Limb (tissue), 2 donors: ENCODE measurements around the gene GTF3C4.

Experiments used
- DNase-seq, 2 donors: peaks; one replicate each; pipeline ENCODE4 v3.0.0-alpha.2; 2016; ENCODE audit errors: extremely low spot score in 2 of 2

Gene GTF3C4, protein sequence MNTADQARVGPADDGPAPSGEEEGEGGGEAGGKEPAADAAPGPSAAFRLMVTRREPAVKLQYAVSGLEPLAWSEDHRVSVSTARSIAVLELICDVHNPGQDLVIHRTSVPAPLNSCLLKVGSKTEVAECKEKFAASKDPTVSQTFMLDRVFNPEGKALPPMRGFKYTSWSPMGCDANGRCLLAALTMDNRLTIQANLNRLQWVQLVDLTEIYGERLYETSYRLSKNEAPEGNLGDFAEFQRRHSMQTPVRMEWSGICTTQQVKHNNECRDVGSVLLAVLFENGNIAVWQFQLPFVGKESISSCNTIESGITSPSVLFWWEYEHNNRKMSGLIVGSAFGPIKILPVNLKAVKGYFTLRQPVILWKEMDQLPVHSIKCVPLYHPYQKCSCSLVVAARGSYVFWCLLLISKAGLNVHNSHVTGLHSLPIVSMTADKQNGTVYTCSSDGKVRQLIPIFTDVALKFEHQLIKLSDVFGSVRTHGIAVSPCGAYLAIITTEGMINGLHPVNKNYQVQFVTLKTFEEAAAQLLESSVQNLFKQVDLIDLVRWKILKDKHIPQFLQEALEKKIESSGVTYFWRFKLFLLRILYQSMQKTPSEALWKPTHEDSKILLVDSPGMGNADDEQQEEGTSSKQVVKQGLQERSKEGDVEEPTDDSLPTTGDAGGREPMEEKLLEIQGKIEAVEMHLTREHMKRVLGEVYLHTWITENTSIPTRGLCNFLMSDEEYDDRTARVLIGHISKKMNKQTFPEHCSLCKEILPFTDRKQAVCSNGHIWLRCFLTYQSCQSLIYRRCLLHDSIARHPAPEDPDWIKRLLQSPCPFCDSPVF

DNA sequence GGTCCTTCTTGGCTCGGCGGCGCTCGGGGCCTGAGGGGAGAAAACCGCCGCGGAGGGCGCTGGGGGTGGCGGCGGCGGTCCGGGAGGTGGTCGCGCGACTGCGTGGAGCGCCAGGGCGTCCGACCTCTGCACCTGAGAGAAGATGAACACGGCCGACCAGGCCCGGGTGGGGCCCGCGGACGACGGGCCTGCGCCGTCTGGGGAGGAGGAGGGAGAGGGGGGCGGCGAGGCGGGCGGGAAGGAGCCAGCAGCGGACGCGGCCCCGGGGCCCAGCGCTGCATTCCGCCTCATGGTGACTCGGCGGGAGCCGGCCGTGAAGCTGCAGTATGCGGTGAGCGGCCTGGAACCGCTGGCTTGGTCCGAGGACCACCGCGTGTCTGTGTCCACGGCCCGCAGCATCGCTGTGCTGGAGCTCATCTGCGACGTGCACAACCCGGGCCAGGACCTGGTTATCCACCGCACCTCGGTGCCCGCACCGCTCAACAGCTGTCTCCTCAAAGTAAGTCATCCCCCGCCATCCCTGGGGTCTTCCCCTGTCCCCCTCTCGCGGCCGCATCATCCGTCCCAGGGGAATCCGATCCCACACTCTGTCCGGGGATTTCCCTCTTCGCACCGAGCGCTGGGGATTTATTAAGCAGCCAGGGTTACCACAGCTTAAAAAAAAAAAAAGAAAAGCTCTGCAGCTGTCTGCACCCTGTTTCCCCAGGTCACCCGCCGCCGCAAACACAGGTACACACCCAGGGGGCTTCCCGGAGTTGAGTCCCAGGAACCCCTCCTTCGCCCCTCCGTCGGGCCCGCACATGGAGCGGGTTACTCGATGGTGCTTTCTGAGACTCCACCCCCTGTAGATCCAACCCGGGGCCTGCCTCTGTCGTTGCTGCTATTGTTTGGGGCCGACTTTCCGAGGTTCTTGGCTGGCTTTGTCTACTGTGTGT is at the start of gene GTF3C4:
Gene GTF3C4, plus strand, starts transcription at position 8 of the 935 bp plus-strand sequence. Its CDS starts 135 bp downstream, at position 143.
- peak in 1 of 2 donors; percentile 94 for DNase-seq

DNA sequence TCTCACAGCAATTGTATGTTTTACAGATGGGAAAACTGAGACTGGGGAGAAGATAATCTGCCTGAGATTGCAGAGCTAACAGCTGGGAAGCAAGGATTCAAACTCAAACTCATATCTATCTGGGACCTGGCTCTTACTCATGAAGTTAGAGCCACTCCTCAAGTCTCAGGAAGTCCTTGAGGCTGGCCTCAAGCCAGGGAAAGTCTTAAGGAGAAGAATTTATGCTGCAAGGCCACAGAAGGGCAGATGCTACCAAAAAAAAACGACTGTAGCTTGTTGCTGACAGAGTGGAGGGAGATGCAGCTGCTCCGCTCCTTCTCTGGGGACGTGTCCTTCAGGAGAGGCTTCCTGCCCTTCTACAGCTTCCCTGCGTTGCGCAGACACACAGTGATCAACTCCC is 48.1 kb upstream of the GTF3C4 start:
- DNase-seq: no peak

DNA sequence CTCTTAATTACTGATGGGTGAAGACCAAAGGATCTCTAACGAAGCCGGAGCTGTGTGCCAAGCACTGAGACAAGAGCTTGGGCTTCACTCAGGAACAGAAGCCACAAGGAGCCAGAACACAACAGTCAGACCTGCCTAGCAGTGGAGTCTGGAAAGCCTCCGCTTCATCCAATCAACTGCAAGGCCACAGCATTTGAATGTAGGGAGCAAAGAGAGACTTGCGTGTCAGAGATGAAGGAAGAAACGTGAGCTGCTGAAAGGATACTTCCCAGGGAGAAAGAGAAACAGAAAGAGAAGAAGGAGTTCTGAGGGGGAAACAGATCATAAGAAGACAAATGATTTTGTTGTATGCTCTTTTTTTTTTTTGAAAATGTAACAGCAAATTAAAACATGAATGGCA is 44.0 kb upstream of the GTF3C4 start:
- DNase-seq: no peak

DNA sequence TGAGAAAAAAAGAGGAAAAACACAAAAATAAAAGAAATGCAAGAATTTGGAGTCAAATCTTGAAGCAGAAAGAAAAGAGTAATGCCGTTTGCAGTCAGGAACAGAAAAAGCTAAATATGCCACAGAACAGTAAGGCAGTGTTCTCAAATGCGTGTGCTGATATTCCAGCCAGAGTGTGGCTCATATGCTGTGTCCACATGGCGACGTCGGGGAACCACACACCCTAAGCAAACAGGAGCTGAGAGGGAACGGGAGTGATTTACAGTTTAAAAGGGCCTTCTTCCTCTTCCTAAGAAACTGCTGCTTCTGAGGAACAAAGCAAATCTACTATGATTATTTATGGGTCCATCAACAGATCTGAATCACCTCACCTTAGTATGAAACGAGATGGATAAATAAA is 43.2 kb upstream of the GTF3C4 start:
- DNase-seq: no peak

DNA sequence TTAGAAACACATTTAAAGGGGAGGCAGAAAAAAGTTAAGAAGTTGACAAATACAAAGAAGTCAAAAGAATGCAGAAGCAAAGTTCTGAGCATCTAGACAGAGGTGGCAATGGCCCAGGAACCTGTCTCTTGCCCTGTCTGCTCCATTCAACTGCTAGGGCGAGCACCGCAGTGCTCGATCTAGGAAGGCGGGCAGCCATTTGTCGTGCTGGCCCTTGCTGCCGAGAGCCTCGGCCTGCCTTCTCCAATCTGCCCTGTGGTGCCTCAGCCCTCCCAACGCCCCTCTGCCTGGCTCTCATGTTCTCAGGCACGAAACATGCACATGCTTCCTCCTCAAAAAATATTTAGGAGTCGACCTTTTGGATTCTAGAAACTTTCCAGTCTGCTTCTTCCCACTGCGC is 42.7 kb upstream of the GTF3C4 start:
- no peak for DNase-seq

DNA sequence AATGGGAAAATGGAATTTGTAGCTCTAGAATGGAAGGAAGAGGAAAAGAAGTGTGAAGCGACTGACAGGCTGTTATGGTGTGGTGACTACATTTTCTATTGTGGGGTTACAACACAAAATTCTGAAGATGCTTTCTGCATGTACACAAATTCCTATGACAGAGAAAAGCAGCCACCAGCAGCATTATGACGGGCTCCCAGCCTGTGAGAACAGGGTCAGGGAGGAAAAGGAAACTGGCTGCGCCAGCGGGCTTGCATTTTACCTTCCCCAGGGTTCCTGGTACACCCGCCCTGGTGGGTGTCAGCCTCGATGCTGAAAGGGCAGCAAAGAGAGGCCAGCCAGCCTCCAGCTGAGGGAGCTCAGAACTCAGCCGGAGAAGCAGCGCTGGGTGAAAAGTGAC is 41.5 kb upstream of the GTF3C4 start:
- no peak for DNase-seq

DNA sequence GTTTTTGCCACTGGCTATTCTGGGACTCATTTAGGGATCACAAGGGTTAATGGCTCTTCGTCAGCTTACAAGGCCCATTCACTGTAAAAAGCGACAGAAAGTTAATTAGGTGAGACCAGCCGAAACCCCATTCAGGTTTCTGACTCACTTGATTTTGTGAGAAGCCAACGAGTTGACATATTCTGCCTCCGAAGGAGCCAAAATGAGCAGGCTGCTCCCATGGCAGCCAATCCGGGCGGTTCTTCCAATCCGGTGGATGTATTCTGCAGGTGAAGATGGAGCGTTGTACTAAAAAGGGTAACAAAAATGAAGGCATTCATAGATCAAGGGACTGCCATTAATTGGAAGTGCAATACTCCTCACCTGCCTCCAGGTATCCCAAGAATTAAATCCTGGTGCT is 40.1 kb upstream of the GTF3C4 start:
- DNase-seq: no peak

DNA sequence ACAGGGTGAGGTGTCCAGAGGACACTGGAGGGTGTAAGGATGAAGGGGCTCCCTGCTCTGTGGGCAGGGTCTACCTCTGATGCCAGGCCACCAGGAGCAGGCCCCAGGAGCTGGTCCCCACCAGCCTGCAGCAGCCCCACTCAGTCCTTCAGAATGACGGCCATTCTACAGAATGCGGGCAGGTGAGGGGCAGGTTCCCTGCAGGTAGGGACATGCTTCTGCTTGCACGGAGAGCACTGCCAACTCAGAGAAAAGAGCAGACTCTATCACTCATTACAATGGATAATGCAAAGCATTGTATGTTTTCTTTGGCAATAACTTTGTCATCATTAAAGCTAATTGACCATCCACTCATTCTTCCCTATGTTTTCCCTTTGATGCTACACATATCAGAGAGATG is 39.5 kb upstream of the GTF3C4 start:
- DNase-seq: no peak

DNA sequence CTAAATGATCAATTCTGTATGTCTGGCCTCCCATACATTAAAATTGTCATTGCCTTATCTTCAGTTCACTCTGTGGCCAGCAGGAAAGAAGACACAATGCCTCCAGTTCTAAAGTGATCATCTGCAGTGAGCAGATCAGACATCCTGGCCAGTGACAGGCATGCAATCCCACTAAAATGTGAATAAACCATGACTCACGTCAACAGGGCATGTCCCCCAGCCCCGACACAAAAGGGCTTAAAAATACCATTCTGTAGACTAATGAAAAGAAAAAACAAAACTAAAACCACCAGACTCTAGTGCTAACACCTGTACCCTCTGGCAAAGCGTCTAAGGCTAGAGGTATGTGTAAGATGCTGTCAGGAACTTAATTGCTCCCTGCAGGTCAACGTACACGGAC is 39.0 kb upstream of the GTF3C4 start:
- no peak for DNase-seq

DNA sequence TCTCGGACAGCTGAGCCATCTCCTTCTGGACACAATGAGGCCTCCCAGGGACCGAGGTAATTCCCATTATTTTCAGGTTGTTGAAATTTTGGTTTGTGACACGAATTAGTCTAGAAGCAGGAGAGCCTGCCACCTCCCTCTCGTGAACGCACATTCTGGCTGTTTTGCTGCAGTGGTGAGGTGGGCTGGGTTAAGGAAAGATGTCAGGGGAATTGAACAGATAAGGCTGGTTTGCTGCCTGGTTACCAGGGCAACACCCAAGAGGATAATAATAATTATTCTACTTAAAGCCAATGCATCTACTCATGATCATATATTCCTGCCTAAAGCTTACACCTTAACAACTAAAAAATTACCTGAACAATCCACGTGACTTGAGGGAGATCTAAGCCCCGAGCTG is 38.6 kb upstream of the GTF3C4 start:
- DNase-seq: no peak

DNA sequence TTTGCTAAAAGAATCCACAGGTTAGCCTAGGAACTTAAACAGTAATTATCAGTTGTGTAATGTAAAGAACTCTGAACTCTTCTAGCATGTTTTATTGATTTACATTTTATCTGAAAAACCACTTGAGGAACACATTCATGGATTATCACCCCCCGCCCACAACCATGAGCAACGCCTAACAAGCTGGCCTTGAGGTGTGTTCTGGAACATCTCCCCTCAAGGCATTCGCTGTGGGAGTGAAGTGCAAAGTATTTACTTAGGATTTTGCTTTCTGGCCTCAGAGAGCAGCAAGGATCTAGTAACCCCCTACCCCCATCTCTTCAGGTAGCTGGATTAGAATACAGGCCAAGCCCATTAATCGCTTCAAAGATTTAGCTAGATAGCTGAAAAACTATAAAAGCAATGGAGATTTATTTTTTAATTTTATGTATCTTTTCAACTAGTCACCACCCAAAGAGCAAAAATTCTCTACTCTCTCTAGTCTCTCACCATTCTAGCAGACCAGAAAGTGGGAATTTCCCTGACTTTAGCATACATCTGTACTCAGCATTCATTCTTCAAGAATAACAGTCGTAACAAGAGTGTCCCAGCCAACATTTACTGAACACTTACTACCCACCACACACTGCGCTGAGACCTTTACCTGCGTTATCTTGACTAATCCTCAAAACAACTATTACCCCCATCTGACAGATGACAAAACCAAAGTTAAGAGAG is 37.7 kb upstream of the GTF3C4 start:
- no peak for DNase-seq

DNA sequence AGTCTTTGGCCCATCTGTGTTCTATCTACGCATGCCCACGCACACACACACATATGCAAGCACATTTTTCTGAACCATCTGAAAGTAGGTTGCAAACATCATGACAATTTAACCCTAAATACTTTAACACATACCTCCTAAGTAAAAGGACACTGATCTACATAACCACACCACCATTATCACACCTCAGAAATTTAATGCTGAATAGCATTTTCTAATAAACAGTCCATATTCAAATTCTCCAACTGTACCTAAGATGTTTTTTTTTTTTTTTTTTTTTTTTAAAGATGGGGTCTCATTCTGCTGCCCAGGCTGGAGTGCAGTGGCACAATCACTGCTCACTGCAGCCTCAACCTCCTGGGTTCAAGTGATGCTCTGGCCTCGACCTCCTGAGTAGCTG is 35.9 kb upstream of the GTF3C4 start:
- DNase-seq: no peak

DNA sequence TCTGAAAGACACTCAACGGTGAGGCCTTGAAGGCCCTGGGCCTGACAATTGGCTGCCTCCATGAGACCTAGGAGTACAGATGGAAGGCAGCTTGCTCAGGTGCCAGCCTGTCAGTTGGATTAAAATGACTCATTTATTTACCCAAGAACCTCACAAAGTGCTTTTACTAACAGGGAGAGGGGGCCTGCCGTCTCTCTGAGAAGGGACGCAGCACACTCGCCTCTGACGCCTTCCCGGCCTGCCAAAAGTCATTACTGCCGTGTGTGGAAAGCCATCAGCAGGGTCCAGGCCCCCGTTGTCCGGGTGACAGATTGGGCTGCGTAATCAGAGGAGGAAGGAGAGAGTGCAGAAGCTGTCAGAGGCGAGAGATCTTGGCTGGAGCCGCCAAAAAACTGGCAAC is 32.9 kb upstream of the GTF3C4 start:
- no peak for DNase-seq

DNA sequence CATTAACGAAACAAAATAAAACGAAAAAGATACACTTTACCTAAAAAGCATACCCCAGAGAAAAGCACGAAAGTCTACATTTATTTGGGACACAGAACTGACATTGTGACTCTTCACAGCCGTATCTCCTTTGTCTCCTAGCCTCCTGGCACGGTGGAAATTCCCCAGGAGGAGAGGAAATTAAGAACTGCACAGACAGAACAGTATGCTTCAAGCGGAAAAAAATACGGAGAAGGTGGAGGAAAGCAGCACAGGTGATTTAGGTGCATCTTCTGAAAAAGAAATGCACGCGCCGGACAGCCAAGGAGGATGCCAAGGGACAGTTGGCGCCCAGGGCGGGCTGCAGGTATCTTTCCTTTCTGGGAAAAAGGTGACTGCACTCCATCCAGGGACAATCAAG is 32.5 kb upstream of the GTF3C4 start:
- no peak for DNase-seq

DNA sequence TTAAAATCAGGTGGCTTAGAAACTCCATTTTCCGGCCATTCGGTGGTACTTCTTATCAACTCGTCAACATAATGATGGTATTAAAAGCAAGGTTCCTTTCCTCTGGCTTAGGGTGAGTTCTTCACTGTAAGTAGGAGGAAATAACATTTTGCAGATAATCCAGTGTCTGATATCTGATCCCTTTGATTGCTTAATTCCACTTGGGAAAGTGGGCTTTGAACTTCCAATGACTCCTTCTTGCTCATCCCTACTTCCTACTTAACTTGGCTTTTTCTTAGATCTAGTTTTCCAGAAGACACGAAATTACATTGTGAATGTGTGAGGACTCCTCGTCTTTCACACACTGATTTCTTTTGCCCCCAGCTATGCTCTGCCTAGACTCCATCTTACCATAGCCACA is 32.0 kb upstream of the GTF3C4 start:
- DNase-seq: no peak

DNA sequence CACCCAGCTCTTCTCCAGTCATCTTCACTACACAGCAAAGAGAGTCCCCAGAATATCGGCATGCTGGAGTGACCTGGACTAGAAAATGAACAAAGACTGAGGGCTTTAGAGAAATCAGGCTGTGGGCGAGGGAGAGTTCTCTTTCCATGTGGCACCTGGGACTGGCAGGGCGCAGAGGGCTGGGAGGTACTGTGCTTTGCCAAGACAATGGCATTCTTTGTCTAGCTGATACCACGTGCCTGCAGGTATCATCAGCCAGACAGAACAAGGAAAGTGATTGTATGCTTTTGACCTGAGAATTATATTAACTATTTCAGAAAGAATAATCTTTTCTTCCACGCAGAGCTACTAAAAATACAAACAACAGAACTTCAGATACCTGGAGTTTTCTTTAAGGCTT is 30.9 kb upstream of the GTF3C4 start:
- no peak for DNase-seq

DNA sequence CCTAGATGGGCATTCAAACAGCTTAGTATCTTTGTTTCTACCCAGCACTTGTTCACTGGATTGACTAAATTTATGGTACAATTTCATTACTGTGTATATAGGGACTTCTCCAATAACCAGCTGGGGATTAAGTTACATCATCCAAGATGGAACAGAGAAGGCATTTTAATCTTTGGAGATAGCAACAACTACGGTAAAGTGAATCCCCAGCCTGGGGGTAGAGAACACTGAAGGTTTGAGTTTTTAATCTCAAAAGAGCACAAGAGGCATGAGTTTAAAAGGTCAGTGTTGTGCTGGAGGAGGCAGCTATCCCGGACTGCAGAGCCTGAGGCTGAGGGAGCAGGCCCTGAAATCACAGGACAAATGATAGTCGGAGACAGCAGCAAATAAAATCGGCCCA is 29.0 kb upstream of the GTF3C4 start:
- no peak for DNase-seq

DNA sequence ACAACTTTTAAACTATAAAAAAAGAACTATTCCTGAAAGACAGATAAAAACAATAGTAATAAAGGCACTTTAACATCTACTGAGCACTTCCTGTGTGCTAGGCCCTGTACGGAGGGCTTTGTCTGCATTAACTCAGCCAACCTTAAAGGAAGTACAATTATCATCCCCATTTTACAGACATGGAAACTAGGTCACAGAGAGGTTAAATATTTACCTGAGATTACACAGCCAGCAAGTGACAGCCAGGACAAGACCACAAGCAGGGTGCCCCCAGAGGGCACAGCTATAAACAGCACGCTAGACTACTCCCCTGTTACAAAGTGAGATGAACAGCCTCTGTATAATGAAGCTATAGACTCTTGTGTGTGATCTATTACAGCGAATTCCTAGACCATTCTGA is 26.0 kb upstream of the GTF3C4 start:
- no peak for DNase-seq

DNA sequence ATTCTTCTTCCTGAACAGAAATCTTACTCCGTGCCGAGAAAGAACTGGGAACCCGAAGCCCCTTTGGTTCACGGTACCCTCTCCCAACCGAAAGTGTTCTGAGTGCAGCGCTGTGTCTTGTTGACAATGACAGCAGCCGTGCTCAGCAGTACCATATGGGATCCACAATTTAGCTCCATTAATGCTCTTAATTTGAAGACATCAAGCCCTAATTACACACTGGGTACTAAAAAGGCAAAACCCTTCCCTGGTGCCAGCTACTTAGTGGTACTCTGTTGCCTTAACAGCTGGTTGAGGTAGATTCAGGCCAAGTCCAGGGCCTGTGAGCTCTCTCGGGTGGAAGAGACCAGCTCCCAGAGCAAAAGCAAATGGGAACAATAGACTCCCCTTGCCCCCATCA is 25.0 kb upstream of the GTF3C4 start:
- DNase-seq: no peak

DNA sequence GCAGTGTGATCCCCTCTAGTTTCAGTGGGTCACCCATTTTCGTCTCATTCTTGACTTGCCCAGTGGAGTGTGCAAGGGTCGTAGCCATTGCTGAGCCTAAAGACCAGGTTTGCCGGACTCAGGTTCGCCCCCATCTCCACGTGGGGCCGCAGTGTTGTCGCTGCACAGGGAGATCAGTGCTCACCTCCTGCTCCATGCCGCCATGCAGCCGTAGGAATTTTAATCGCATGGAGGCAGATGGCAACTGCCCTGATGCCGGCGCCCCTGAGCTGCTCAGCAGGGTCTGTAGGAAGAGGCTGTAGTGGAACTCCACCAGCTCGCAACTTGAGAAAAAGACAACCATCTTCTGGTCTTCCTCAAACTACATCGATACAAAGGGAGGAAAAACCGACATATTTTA is 24.6 kb upstream of the GTF3C4 start:
- no peak for DNase-seq

DNA sequence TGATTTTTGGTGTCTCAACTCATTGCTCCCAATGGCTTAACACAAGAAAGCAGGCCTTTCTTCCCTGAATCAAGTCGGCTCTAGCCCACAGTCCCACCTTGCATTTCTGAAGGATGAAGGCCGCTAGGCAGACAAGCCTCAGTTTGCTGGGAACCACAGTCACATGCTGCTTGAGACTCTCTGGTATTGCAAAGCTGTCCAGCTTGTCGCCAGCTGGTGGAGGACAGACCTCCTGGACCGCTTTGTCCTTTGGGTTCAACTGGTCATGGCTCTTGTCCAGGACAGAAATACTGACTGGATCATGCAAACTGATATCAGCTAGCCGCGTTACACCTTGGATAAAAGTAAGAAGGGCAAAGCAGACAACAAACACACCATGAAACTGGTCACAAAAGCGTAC is 23.5 kb upstream of the GTF3C4 start:
- no peak for DNase-seq
